Mesenchymal stem cell (in vitro differentiated cells and primary cell): ENCODE measurements around the gene GIMAP4. TPM values are rescaled to one million over a fixed set of nuclear protein-coding genes. Genes with fewer than 3 reads are reported as not detected.
"Not testable (repeated sequence)": the region's sequence is repeated elsewhere in the genome, so short reads cannot be mapped to it uniquely, and the experiment has no call there.

ENCODE experiments used
- DNase-seq: peaks from one replicate; pipeline ENCODE4 v3.0.0-alpha.2; 2013
- H2AFZ ChIP-seq: one replicate; pipeline ENCODE4 v1.6.1; 2013; ENCODE audit warnings: low read depth, mild to moderate bottlenecking, control low read depth, inconsistent platforms, low read length, moderate library complexity
- H2AK5ac ChIP-seq: 2 replicates; pipeline ENCODE4 v1.6.1; 2013; ENCODE audit warnings: low read length, moderate library complexity, mild to moderate bottlenecking, inconsistent platforms; ENCODE audit not compliant: severe bottlenecking
- H2BK120ac ChIP-seq: one replicate; pipeline ENCODE4 v1.6.1; 2013; ENCODE audit warnings: low read depth, mild to moderate bottlenecking, inconsistent platforms, low read length, moderate library complexity
- H2BK12ac ChIP-seq, 2 experiments: one replicate each; pipeline ENCODE4 v1.6.1; 2013; ENCODE audit warnings: inconsistent platforms in 2 of 2, low read length in 2 of 2, mild to moderate bottlenecking in 2 of 2, moderate library complexity in 2 of 2, control low read depth in 1 of 2
- H2BK15ac ChIP-seq: one replicate; pipeline ENCODE4 v1.6.1; 2013; ENCODE audit warnings: mild to moderate bottlenecking, low read depth, inconsistent platforms; ENCODE audit not compliant: poor library complexity, severe bottlenecking
- H2BK5ac ChIP-seq: 2 replicates; pipeline ENCODE4 v1.6.1; 2013; ENCODE audit warnings: low read depth, mild to moderate bottlenecking, low read length, control low read depth, inconsistent platforms; ENCODE audit not compliant: poor library complexity, severe bottlenecking
- H3K14ac ChIP-seq, 2 experiments: one replicate each; pipeline ENCODE4 v1.6.1; 2013; ENCODE audit warnings: inconsistent platforms in 2 of 2, low read length in 2 of 2, control low read depth in 1 of 2, mild to moderate bottlenecking in 1 of 2, moderate library complexity in 1 of 2
- H3K18ac ChIP-seq, 2 experiments: one replicate each; pipeline ENCODE4 v1.6.1; 2013; ENCODE audit warnings: inconsistent platforms in 2 of 2, low read length in 2 of 2, control low read depth in 1 of 2, low read depth in 1 of 2, mild to moderate bottlenecking in 1 of 2
- H3K23ac ChIP-seq, 2 experiments: one replicate each; pipeline ENCODE4 v1.6.1; 2013; ENCODE audit warnings: inconsistent platforms in 2 of 2, low read length in 2 of 2, mild to moderate bottlenecking in 2 of 2, moderate library complexity in 2 of 2, control low read depth in 1 of 2
- H3K27ac ChIP-seq: 2 replicates; pipeline ENCODE4 v1.5.1; 2013; ENCODE audit warnings: mild to moderate bottlenecking, moderate library complexity, low read length, control low read depth, inconsistent platforms; ENCODE audit not compliant: poor library complexity, severe bottlenecking
- H3K27me3 ChIP-seq, 2 experiments: 2 replicates each; pipeline versions ENCODE4 v1.6.1 to v1.7.0; 2013; ENCODE audit warnings: low read length in 2 of 2, mild to moderate bottlenecking in 2 of 2, moderate library complexity in 2 of 2, control low read depth in 1 of 2, inconsistent platforms in 1 of 2; ENCODE audit not compliant: control insufficient read depth in 1 of 2, insufficient read depth in 1 of 2
- H3K36me3 ChIP-seq, 2 experiments: 2 replicates each; pipeline versions ENCODE4 v1.6.1 to v1.7.0; 2013; ENCODE audit warnings: low read length in 2 of 2, control low read depth in 1 of 2, inconsistent platforms in 1 of 2, low read depth in 1 of 2, mild to moderate bottlenecking in 1 of 2; ENCODE audit not compliant: insufficient read depth in 2 of 2, control insufficient read depth in 1 of 2
- H3K4ac ChIP-seq, 2 experiments: one replicate each; pipeline ENCODE4 v1.6.1; 2013; ENCODE audit warnings: inconsistent platforms in 2 of 2, low read length in 2 of 2, mild to moderate bottlenecking in 2 of 2, moderate library complexity in 2 of 2, control low read depth in 1 of 2, low read depth in 1 of 2
- H3K4me1 ChIP-seq: 2 replicates; pipeline ENCODE4 v1.6.1; 2013; ENCODE audit warnings: low read depth, low read length, control low read depth; ENCODE audit not compliant: control insufficient read depth, insufficient read depth
- H3K4me2 ChIP-seq: 2 replicates; pipeline ENCODE4 v1.6.1; 2013; ENCODE audit warnings: low read length, mild to moderate bottlenecking, inconsistent platforms; ENCODE audit not compliant: poor library complexity, severe bottlenecking
- H3K4me3 ChIP-seq, 2 experiments: 2 replicates each; pipeline versions ENCODE4 v1.5.1 to v1.7.0; 2013; ENCODE audit warnings: low read length in 2 of 2, mild to moderate bottlenecking in 2 of 2, control low read depth in 1 of 2, low read depth in 1 of 2; ENCODE audit not compliant: insufficient read depth in 1 of 2
- H3K79me1 ChIP-seq: replicated peaks from 2 replicates; pipeline ENCODE4 v1.6.1; 2013; ENCODE audit warnings: mild to moderate bottlenecking, control low read depth, low read length, inconsistent platforms; ENCODE audit not compliant: poor library complexity, severe bottlenecking
- H3K9ac ChIP-seq: 2 replicates; pipeline ENCODE4 v1.7.0; 2013; ENCODE audit warnings: mild to moderate bottlenecking, low read length, moderate library complexity
- H3K9me3 ChIP-seq: 2 replicates; pipeline ENCODE4 v1.7.0; 2013; ENCODE audit warnings: mild to moderate bottlenecking, low read length; ENCODE audit not compliant: control insufficient read depth
- H4K8ac ChIP-seq: one replicate; pipeline ENCODE4 v1.6.1; 2013; ENCODE audit warnings: inconsistent platforms, mild to moderate bottlenecking, low read length, moderate library complexity
- H4K91ac ChIP-seq: one replicate; pipeline ENCODE4 v1.6.1; 2013; ENCODE audit warnings: mild to moderate bottlenecking, low read length, inconsistent platforms
- WGBS: methylation state at CpG from one replicate; pipeline ENCODE4 v1.1.7; 2013; ENCODE audit warnings: mixed read lengths; 5-methylcytosine and 5-hydroxymethylcytosine counted together
- polyA plus RNA-seq, 2 experiments: library from polyadenylated mRNA; stranded (reverse); fragments of 200-250 nt; gene quantifications; one replicate each; pipeline ENCODE4 v1.2.3, GENCODE V29; 2013

The GIMAP4 gene
- polyA plus RNA-seq (2013, experiment 1 of 2) = not detected
- polyA plus RNA-seq (2013, experiment 2 of 2) = not detected

- no peak within 1 kb of the TSS for H4K91ac ChIP-seq
- no peak within 1 kb of the TSS for H4K8ac ChIP-seq
- H3K27ac ChIP-seq = no peak within 1 kb of the TSS
- no peaks in the 10 kb centered on the region for H3K4me1 ChIP-seq
- no peak within 1 kb of the TSS for H3K4me2 ChIP-seq
- no peak within 1 kb of the TSS for H2BK5ac ChIP-seq
- no peaks in the 10 kb centered on the region for H3K27me3 ChIP-seq
- H3K79me1 ChIP-seq = no peaks in the 10 kb centered on the region
- H3K9ac ChIP-seq = no peak within 1 kb of the TSS
- H2BK12ac ChIP-seq = no peak within 1 kb of the TSS
- WGBS = 74% methylated on average over 9 of the region's 9 CpGs
- H3K9me3 ChIP-seq = peaks cover 7% of the 10 kb centered on the region
- no peak within 1 kb of the TSS for H3K4me3 ChIP-seq
- H2AK5ac ChIP-seq = no peak within 1 kb of the TSS
- H3K18ac ChIP-seq = no peak within 1 kb of the TSS
- no peak within 1 kb of the TSS for H2AFZ ChIP-seq
- no peak within 1 kb of the TSS for H3K4ac ChIP-seq
- no peak within 1 kb of the TSS for H2BK15ac ChIP-seq
- no peak within 1 kb of the TSS for H3K14ac ChIP-seq
- DNase-seq = no peak
- H3K23ac ChIP-seq = no peak within 1 kb of the TSS
- no peak within 1 kb of the TSS for H2BK120ac ChIP-seq
- H3K36me3 ChIP-seq = no peaks in the 10 kb centered on the region
Observed at GRCh38 chr7:150567169-150567568, at the start of gene GIMAP4. TSS of gene GIMAP4 (plus strand) at chr7:150567390. CDS start at chr7:150569902, 2,512 bp downstream.

GRCh38 chr7:150519310-150519709, 47.9 kb upstream of the GIMAP4 start:
- no peak overlapping the region for H3K18ac ChIP-seq
- peaks cover 3% of the 10 kb centered on the region for H3K9me3 ChIP-seq
- 86% methylated on average over 2 of the region's 2 CpGs for WGBS

GRCh38 chr7:150520145-150520544, 47.0 kb upstream of the GIMAP4 start:
- DNase-seq = no peak
- H2BK12ac ChIP-seq = no peak overlapping the region
- H2AK5ac ChIP-seq = no peak overlapping the region
- no peak overlapping the region for H4K91ac ChIP-seq
- no peaks in the 10 kb centered on the region for H3K9me3 ChIP-seq
- H3K27me3 ChIP-seq = no peaks in the 10 kb centered on the region
- WGBS = 73% methylated on average over 8 of the region's 8 CpGs
- H2BK120ac ChIP-seq = no peak overlapping the region
- no peak overlapping the region for H3K9ac ChIP-seq
- H3K4ac ChIP-seq = no peak overlapping the region
- H2BK15ac ChIP-seq = no peak overlapping the region
- no peak overlapping the region for H3K18ac ChIP-seq
- H3K14ac ChIP-seq = no peak overlapping the region
- no peak overlapping the region for H2BK5ac ChIP-seq
- no peak overlapping the region for H2AFZ ChIP-seq
- no peaks in the 10 kb centered on the region for H3K4me1 ChIP-seq
- H3K4me3 ChIP-seq = no peak overlapping the region
- H3K27ac ChIP-seq = no peak overlapping the region
- H3K4me2 ChIP-seq = no peak overlapping the region
- no peaks in the 10 kb centered on the region for H3K36me3 ChIP-seq
- H3K79me1 ChIP-seq = no peaks in the 10 kb centered on the region
- no peak overlapping the region for H4K8ac ChIP-seq
- H3K23ac ChIP-seq = no peak overlapping the region

More at GRCh38 chr7:150519310-150519709, 47.9 kb upstream of the GIMAP4 start:
- no peaks in the 10 kb centered on the region for H3K27me3 ChIP-seq
- no peak overlapping the region for H3K27ac ChIP-seq
- no peaks in the 10 kb centered on the region for H3K36me3 ChIP-seq
- H3K4me3 ChIP-seq = no peak overlapping the region
- no peak for DNase-seq
- H3K4me2 ChIP-seq = no peak overlapping the region
- H2BK5ac ChIP-seq = no peak overlapping the region
- no peak overlapping the region for H2BK12ac ChIP-seq
- H3K9ac ChIP-seq = no peak overlapping the region
- no peak overlapping the region for H4K8ac ChIP-seq
- H2AK5ac ChIP-seq = no peak overlapping the region
- no peaks in the 10 kb centered on the region for H3K4me1 ChIP-seq
- no peak overlapping the region for H3K4ac ChIP-seq
- no peak overlapping the region for H2BK120ac ChIP-seq
- H4K91ac ChIP-seq = no peak overlapping the region
- H3K79me1 ChIP-seq = no peaks in the 10 kb centered on the region
- H2BK15ac ChIP-seq = no peak overlapping the region
- no peak overlapping the region for H3K14ac ChIP-seq
- H2AFZ ChIP-seq = no peak overlapping the region
- no peak overlapping the region for H3K23ac ChIP-seq

- H2AFZ ChIP-seq, H3K9me3 ChIP-seq, H4K8ac ChIP-seq, H3K23ac ChIP-seq, H3K27ac ChIP-seq, DNase-seq, H3K79me1 ChIP-seq, H3K14ac ChIP-seq, H3K36me3 ChIP-seq, H2BK5ac ChIP-seq, H2BK120ac ChIP-seq, H3K18ac ChIP-seq, H3K4me2 ChIP-seq, H3K27me3 ChIP-seq, H4K91ac ChIP-seq, H3K4me3 ChIP-seq, H2AK5ac ChIP-seq, H2BK12ac ChIP-seq, H3K9ac ChIP-seq, H3K4me1 ChIP-seq, H3K4ac ChIP-seq, H2BK15ac ChIP-seq: not testable (repeated sequence)
- 66% methylated on average over 6 of the region's 6 CpGs for WGBS
Observed at GRCh38 chr7:150522931-150523330, 44.3 kb upstream of the GIMAP4 start.
